ES-I3 (cell line): Measurements from ENCODE around the gene DCAF4.
"Not testable (repeated sequence)": the region's sequence is repeated elsewhere in the genome, so short reads cannot be mapped to it uniquely, and the experiment has no call there.

Experiments
- H3K36me3 ChIP-seq: 2 replicates; pipeline ENCODE4 v1.6.1; 2013; ENCODE audit warnings: mild to moderate bottlenecking, low read length, control low read depth, moderate library complexity; ENCODE audit not compliant: insufficient read depth
- H3K4me1 ChIP-seq: 2 replicates; pipeline ENCODE4 v1.6.1; 2013; ENCODE audit warnings: mild to moderate bottlenecking, control low read depth, low read length; ENCODE audit not compliant: insufficient read depth
- H3K9ac ChIP-seq: 2 replicates; pipeline ENCODE4 v1.6.1; 2013; ENCODE audit warnings: low read depth, mild to moderate bottlenecking, low read length, moderate library complexity
- H3K9me3 ChIP-seq: 2 replicates; pipeline ENCODE4 v1.6.1; 2013; ENCODE audit warnings: mild to moderate bottlenecking, low read length, moderate library complexity; ENCODE audit not compliant: control insufficient read depth, insufficient read depth

DCAF4 gene

GRCh38 chr14:72929316-72930080 lies 3.2 kb downstream of the DCAF4 start:
- Histone ChIP-seq H3K4me1 (peaks cover 9% of the 10 kb centered on the region; the same call in 1 of the 2 replicates), H3K9ac (peak overlapping the region; percentile 37; the same call in 1 of the 2 replicates), H3K36me3 (no peaks in the 10 kb centered on the region), H3K9me3 (no peaks in the 10 kb centered on the region)

GRCh38 chr14:72932893-72933292 lies 6.6 kb downstream of the DCAF4 start:
- H3K36me3 ChIP-seq = no peaks in the 10 kb centered on the region

DNA sequence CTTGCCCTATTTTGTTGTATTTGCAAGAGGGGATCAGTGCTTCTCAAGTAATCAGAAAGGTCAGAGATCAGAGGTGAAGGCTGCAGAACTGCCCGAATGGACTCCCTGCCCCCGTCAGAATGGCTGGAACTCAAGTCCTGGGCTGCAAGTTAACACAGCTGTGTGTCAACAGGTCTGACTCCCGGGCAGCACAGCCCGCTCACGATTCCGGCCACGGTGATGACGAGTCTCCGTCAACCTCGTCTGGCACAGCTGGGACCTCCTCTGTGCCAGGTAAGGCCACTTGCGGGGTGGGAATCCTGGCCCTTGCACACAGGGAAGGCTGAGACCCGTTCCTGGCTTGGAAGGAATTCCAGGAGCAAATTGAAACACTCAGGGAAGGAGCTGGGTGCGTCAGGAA lies 13.4 kb downstream of the DCAF4 start:
- Histone ChIP-seq H3K9me3 (no peaks in the 10 kb centered on the region), H3K9ac (no peak overlapping the region), H3K4me1 (no peaks in the 10 kb centered on the region), H3K36me3 (peaks cover 16% of the 10 kb centered on the region)

More at GRCh38 chr14:72932893-72933292, 6.6 kb downstream of the DCAF4 start:
- H3K9ac ChIP-seq = no peak overlapping the region
- no peaks in the 10 kb centered on the region for H3K9me3 ChIP-seq
- H3K4me1 ChIP-seq = peaks cover 9% of the 10 kb centered on the region; the same call in 1 of the 2 replicates

DNA sequence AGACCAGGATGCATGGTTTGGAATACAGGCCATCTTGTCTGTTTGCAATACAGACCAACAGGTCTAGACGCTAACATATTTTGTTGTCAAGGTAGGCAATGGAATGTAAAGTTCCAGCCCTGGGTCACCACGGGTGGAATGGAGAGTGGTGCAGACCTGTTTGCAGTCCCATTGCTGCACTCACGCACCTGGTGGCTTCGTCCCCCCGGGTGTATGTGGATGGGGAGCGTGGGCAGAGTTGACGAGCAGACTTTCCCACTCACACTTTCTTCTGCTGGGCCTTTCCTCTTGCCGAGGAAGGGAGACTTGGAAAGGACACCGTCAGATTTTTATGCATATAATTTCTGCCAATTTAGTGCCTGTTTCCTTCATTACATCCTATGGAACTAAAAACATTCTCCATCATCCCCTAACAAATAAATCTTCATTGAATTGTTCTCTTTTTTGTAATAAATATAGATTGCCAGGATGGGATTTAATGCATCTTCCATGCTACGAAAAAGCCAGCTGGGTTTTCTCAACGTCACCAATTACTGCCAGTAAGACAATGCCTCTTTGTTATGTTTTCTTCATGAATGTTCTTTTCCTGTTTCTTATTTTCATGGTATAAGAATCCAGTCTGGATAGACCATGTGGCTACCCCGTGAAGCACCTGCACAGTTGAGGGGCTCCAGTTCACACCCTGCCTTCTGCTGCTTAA lies 15.2 kb downstream of the DCAF4 start:
- H3K4me1 ChIP-seq = no peaks in the 10 kb centered on the region
- H3K36me3 ChIP-seq = peaks cover 21% of the 10 kb centered on the region
- no peak overlapping the region for H3K9ac ChIP-seq
- H3K9me3 ChIP-seq = no peaks in the 10 kb centered on the region

GRCh38 chr14:72942934-72943333 lies 16.7 kb downstream of the DCAF4 start:
- H3K9ac ChIP-seq = no peak overlapping the region
- no peaks in the 10 kb centered on the region for H3K4me1 ChIP-seq
- H3K9me3 ChIP-seq = no peaks in the 10 kb centered on the region
- H3K36me3 ChIP-seq = peaks cover 21% of the 10 kb centered on the region

- H3K4me1 ChIP-seq = no peaks in the 10 kb centered on the region
- H3K9ac ChIP-seq = no peak overlapping the region
- H3K9me3 ChIP-seq = no peaks in the 10 kb centered on the region
- H3K36me3 ChIP-seq = peaks cover 18% of the 10 kb centered on the region
These were observed 17.7 kb downstream of the DCAF4 start for GRCh38 chr14:72943876-72944430.

DNA sequence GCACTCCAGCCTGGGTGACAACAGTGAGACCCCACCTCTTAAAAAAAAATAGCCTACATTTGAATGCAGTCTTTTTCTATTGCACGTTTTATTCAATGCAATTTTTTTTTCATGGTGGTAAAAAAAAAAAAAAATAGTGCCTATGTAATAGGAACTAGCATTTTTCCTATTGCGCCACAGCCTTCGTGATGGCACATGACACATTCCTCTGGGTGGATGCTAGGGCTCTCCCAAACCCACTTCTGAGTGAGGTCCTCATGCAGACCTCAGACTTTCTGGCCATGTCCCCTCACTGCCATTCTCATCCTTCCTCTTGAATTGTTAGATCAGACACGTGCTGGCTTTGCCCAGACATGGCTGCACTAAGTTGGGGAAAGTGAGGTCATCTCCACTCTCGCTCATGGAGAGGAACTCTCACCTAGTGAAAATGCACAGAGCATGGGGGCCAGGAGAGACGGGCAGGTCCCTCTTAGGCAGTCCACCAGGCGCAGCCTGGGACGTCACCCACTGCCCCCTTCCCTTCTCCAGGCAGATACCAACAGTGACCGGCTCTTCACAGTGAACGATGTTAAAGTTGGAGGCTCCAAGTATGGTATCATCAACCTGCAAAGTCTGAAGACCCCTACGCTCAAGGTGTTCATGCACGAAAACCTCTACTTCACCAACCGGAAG lies 19.2 kb downstream of the DCAF4 start:
- Histone ChIP-seq H3K9ac (no peak overlapping the region), H3K9me3 (no peaks in the 10 kb centered on the region), H3K36me3 (peaks cover 18% of the 10 kb centered on the region; the same call in 1 of the 2 replicates), H3K4me1 (no peaks in the 10 kb centered on the region)

DNA sequence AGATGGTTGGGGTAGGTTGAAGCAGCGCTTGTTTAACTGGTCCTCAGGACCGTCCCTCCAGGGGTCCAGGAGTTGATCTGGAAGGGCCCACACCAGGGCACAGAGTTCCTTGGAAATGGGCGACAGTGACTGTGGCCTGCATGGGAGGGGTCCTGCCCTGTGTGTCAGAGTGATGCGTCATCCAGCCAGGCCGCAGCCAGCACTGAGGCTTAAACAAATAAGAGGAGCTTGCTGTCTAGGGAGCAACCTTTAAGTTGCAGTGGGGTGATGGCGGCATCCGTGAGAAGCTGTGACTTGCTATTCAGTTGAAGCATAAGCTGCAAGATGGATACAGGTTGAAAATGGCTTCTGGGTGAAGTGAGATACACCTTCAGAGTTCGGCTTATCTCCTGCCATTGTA lies 20.2 kb downstream of the DCAF4 start:
- H3K4me1 ChIP-seq = no peaks in the 10 kb centered on the region
- H3K36me3 ChIP-seq = peaks cover 14% of the 10 kb centered on the region; the same call in 1 of the 2 replicates
- no peak overlapping the region for H3K9ac ChIP-seq
- H3K9me3 ChIP-seq = no peaks in the 10 kb centered on the region

DNA sequence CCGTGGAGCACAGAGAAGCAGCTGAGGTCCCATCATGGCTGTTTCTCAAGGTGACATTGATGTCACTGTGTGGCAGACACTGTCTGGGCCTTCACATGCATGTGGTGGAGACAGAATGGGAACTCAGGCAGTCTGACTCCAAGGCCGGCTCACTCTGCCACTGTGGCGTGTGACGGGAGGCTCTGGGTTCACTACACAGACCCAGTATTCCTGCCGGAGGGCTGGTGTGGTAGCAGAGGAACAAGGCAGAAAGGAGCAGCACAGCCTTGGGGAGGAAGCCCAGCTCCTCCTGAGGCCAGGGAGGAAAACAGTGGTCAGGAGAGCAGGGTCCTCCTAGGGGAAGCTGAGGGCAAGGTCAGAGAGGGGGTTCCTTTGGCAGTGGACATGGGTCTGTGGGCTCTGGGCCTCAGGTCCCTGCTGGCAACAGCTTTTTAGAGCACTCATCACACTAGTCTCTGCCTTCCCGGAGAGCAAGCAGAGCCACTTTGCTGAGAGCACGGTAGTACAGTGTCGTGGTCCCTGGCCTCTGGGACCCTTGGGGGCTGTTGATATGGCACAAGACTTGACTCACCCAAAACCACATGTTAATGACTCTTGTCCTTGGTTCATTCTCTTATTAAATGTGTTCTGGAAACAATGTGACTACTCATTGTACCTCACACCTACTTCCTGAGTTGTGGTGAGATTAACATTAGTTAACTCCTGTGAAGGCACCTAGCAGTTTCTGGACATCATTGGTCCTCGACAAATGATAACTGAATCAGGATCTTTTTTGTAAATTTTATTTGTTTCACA lies 21.3 kb downstream of the DCAF4 start:
- H3K4me1 ChIP-seq = no peaks in the 10 kb centered on the region
- H3K9ac ChIP-seq = no peak overlapping the region
- H3K9me3 ChIP-seq = no peaks in the 10 kb centered on the region
- H3K36me3 ChIP-seq = peaks cover 14% of the 10 kb centered on the region

GRCh38 chr14:72948481-72949138 lies 22.3 kb downstream of the DCAF4 start:
- no peaks in the 10 kb centered on the region for H3K4me1 ChIP-seq
- H3K9me3 ChIP-seq = no peaks in the 10 kb centered on the region
- no peak overlapping the region for H3K9ac ChIP-seq
- peaks cover 10% of the 10 kb centered on the region for H3K36me3 ChIP-seq

DNA sequence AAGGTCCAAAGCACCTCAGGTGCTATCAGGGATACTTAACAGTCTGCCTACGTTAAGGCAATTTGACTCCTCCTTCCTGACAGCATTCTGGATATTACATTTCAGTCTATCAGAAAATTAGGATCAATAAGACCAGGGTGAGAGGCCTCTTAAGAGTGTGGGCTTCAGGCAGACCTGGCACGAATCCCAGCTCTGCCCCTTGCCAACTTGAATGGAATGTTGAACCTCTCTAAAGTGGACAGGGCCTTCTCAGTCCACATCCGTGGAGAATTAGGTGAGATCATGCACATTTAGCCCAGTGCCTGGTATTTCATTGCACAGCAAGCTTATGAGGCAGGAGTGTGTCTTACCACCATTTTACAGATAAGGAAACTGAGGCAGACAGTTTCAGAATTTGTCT lies 25.9 kb downstream of the DCAF4 start:
- Histone ChIP-seq H3K36me3 (peaks cover 13% of the 10 kb centered on the region), H3K9ac (no peak overlapping the region), H3K9me3 (no peaks in the 10 kb centered on the region), H3K4me1 (no peaks in the 10 kb centered on the region)

GRCh38 chr14:72956741-72957140 lies 30.5 kb downstream of the DCAF4 start:
- H3K9me3 ChIP-seq, H3K9ac ChIP-seq, H3K4me1 ChIP-seq: not testable (repeated sequence)
- H3K36me3 ChIP-seq = peaks cover 20% of the 10 kb centered on the region

DNA sequence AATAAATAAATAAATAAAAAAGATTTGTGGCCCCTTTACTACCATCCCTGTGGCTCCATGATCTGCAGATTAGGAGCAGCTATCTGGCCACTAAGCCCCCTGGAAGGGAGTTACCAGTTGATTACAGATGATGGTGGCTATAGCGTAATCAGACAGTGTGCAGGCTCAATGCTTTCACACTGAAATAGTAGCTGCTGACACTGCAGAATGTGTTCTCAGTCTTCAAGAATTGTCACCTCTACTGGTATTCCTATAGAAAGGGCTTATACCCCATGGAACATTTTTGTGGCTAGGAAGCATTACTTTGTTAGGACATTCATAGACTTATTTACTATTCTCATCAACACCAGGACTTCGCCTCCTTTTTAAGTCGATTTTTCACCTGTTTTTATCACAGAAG lies 30.9 kb downstream of the DCAF4 start:
- Histone ChIP-seq H3K9me3 (no peaks in the 10 kb centered on the region), H3K36me3 (peaks cover 16% of the 10 kb centered on the region), H3K9ac (no peak overlapping the region), H3K4me1 (no peaks in the 10 kb centered on the region)
